ENCODE data around the gene ENPP5. TPM values are rescaled to one million over a fixed set of nuclear protein-coding genes. Genes with fewer than 3 reads are reported as not detected.

The ENPP5 gene
- total RNA-seq, result under 1 TPM; 0.21 to 0.66 TPM

- peak; percentile 93 for ATAC-seq
- no peaks in the 10 kb centered on the region for H3K9me3 Mint-ChIP-seq
- no peaks in the 10 kb centered on the region for H3K36me3 Mint-ChIP-seq
- DNase-seq (ENCODE audit: low spot score in 2 of 2), result peak; percentile 57 to 72
- no peak within 1 kb of the TSS for H3K27ac Mint-ChIP-seq
Measured at GRCh38 chr6:46170357-46171289, at the start of gene ENPP5. Gene ENPP5 (minus strand): TSS chr6:46170980. CDS start chr6:46168262, 2,718 bp downstream.

- Mint-ChIP-seq H3K9me3 (no peaks in the 10 kb centered on the region), H3K36me3 (no peaks in the 10 kb centered on the region), H3K27ac (no peak overlapping the region)
- ATAC-seq (no peak), DNase-seq (ENCODE audit: low spot score in 2 of 2) (no peak)
Measured at GRCh38 chr6:46219661-46220060, 48.9 kb upstream of the ENPP5 start.

- no peak overlapping the region for H3K27ac Mint-ChIP-seq
- H3K36me3 Mint-ChIP-seq, result no peaks in the 10 kb centered on the region
- no peaks in the 10 kb centered on the region for H3K9me3 Mint-ChIP-seq
- DNase-seq (ENCODE audit: low spot score in 2 of 2), result no peak
- no peak for ATAC-seq
Measured at GRCh38 chr6:46218457-46218856, 47.7 kb upstream of the ENPP5 start.

DNA sequence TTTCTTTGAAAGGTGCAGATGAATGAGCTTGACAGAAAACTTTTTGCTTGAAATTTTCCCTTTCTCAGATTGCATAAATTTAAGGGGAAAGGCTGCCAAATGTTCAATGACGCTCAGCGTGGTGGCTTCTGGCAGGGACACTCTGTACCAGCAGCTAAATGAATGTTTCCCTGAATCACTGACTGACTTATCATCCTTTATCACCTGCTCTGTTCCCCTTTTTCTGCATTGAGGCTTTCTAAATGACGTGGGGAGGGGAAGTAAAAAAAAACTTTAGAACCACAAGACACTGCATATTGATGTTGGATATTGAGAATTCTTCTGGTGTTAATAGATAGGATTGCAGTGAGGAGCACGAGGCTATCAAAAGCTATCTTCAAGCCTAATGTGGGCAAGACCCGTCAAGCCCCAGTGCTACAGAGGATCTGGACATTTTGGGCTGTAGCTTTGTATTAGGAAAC, 46.9 kb upstream of the ENPP5 start:
- peak; percentile 68 to 71 for ATAC-seq
- no peaks in the 10 kb centered on the region for H3K9me3 Mint-ChIP-seq
- no peak for DNase-seq (ENCODE audit: low spot score in 2 of 2)
- no peaks in the 10 kb centered on the region for H3K36me3 Mint-ChIP-seq
- no peak overlapping the region for H3K27ac Mint-ChIP-seq

DNA sequence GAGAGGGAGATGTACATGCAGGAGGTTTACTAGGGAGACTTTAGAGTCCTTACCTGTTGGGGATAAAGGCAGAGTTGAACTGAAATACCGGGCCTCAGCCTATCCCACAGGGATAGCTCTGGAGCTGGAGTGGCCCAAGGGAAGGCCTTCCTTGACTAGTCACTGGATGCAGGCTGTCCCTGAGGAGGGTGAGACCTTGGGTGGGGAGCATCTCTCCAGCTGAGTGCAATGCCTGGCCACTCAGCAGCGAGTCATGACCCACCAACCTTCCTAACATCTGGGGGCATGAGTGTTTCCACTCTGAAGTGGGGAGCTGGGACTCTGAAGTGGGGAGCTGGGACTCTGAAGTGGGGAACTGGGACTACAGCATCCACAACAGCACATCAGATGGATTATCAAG, 46.1 kb upstream of the ENPP5 start:
- no peak for DNase-seq (ENCODE audit: low spot score in 2 of 2)
- no peak for ATAC-seq
- no peaks in the 10 kb centered on the region for H3K9me3 Mint-ChIP-seq
- no peaks in the 10 kb centered on the region for H3K36me3 Mint-ChIP-seq
- H3K27ac Mint-ChIP-seq, result no peak overlapping the region

DNA sequence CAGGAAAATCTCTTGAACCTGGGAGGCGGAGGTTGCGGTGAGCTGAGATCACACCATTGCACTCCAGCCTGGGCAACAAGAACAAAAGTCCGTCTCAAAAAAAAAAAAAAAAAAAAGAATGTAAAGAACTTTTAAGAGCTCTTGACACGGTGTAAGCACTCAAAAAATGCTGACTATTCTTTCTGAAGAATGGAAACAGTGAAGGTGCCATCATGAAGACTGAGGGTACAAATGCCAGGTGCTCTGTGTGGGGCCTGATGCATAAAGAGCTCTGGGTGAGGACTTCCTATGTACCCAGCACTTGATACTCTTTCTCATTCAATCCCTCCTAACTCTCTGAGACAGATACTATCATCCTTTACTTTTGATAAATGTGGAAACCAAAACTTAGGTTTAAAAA, 45.0 kb upstream of the ENPP5 start:
- Mint-ChIP-seq H3K9me3 (no peaks in the 10 kb centered on the region), H3K36me3 (no peaks in the 10 kb centered on the region), H3K27ac (no peak overlapping the region)
- ATAC-seq, result no peak
- no peak for DNase-seq (ENCODE audit: low spot score in 2 of 2)

DNA sequence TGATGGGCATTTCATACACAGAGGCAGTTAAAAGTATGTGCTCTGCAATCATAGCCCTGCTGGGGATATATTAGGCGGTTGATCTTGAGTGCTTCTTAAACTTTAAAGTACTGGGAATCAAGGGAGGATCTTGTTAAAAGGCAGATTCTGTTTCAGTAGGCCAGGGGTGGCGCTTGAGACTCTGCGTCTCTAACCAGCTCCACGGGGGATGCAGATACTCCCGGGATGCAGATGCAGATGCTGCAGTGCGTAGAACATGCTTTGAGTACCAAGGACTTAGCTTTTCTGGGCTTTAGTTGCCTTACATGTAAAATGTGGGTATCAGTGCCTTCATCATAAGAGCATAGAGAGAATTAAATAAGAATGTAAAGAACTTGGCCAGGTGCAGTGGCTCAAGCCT, 44.4 kb upstream of the ENPP5 start:
- H3K27ac Mint-ChIP-seq, result no peak overlapping the region
- ATAC-seq, result no peak
- no peaks in the 10 kb centered on the region for H3K36me3 Mint-ChIP-seq
- H3K9me3 Mint-ChIP-seq, result no peaks in the 10 kb centered on the region
- no peak for DNase-seq (ENCODE audit: low spot score in 2 of 2)

- no peaks in the 10 kb centered on the region for H3K9me3 Mint-ChIP-seq
- no peaks in the 10 kb centered on the region for H3K36me3 Mint-ChIP-seq
- no peak for ATAC-seq
- no peak overlapping the region for H3K27ac Mint-ChIP-seq
- no peak for DNase-seq (ENCODE audit: low spot score in 2 of 2)
Measured at GRCh38 chr6:46211917-46212316, 41.1 kb upstream of the ENPP5 start.

DNA sequence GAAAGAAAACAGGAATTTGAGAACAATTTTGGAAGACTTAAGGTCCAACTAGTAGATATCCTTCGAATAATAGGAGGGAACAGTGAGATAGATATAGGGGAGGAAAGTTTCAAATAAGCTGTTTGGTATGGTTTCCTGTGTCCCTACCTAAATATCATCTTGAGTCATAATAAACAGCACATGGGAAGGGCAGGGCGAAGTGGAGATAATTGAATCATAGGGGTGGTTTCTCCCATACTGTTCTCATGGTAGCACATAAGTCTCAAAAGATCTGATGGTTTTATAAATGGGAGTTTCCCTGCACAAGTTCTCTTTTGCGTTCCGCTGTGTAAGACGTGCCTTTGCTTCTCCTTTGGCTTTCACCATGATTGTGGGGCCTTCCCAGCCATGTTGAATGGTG, 39.5 kb upstream of the ENPP5 start:
- ATAC-seq (peak in 1 of 2 donors; percentile 51), DNase-seq (ENCODE audit: low spot score in 2 of 2) (no peak)
- no peak overlapping the region for H3K27ac Mint-ChIP-seq
- H3K9me3 Mint-ChIP-seq, result no peaks in the 10 kb centered on the region
- H3K36me3 Mint-ChIP-seq, result no peaks in the 10 kb centered on the region

DNA sequence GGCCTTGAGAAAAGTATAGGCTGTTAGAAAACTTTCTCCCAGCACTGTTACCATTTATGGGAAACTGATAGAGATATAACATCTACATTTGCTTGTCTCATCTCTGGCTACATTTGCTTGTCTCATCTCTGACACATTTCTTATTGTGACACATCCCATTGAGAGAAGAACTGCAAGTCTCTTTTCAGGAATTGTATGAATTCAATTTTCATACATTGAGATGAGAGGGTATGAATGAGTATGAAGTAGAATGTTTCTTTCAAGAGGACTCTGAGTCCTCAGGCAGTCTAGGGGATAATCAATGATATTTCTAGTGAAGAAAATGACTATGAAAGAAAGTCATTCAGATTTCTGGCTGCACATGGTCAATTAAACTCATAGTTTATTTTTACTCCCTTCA, 37.5 kb upstream of the ENPP5 start:
- no peaks in the 10 kb centered on the region for H3K9me3 Mint-ChIP-seq
- DNase-seq (ENCODE audit: low spot score in 2 of 2), result no peak

DNA sequence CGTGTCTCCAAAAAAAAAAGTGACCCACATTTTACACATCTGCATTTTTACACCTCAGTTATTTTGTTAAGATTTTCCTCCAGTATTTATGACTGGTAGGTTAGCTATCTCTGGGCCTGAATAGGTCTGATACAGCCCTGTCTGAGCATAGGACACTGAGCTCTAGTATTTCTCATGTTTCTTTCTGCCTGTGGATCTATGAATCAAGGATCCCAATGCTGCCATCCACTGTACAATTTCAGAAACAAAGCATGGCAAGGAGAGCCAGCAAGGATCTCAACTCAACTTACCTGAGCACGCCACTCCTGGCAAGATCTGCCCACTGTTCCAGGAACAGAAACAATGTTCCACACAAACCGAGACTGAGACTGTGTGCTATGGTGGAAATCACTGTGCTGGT, 36.4 kb upstream of the ENPP5 start:
- no peak for ATAC-seq
- no peak for DNase-seq (ENCODE audit: low spot score in 2 of 2)

More for the DNA sequence above, 37.5 kb upstream of the ENPP5 start:
- ATAC-seq, result peak in 1 of 2 donors; percentile 35
- Mint-ChIP-seq H3K36me3 (no peaks in the 10 kb centered on the region), H3K27ac (no peak overlapping the region)

GRCh38 chr6:46204880-46205650, 34.3 kb upstream of the ENPP5 start:
- Mint-ChIP-seq H3K9me3 (peaks cover 0 to 6% of the 10 kb centered on the region in 2 donors), H3K36me3 (no peaks in the 10 kb centered on the region), H3K27ac (no peak overlapping the region)
- DNase-seq (ENCODE audit: low spot score in 2 of 2) (no peak), ATAC-seq (no peak)

More for the DNA sequence above, 36.4 kb upstream of the ENPP5 start:
- Mint-ChIP-seq H3K9me3 (peaks cover 0 to 6% of the 10 kb centered on the region in 2 donors), H3K27ac (no peak overlapping the region), H3K36me3 (no peaks in the 10 kb centered on the region)

DNA sequence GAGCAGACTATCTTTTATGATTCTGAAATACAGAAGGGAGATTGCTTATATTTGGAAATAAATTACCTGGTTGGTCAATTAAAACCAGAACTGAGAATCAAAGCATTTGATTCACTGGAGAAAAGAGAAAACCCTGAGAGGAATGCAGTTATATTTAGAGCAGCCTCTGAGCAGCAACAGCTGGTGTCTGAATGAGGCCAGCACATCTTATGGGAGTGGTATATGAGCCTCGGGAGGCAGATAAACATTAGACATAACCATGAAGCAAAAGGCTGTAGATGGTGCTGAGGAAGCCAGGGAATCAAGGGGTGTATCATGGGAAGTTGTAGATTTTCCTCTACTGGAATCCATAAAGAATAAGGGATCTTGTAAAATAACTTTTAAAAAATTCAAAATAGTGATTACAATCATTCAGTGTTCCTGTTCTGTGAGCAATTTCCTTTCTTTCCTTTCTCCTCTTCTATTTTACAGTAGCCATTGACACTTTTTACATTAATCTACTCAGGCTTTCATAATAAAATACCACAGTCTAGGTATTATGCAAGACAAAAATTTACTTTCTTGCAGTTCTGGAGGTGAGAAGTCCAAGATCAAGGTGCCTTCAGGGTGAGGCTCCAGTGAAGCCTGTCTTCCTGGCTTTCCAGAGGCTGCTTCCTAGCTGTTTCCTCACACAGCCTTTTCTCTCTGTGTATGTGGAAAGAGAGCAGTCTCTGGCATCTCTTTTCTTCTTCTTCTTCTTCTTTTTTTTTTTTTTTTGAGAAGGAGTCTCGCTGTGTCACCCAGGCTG, 32.8 kb upstream of the ENPP5 start:
- ATAC-seq (no peak), DNase-seq (ENCODE audit: low spot score in 2 of 2) (no peak)
- Mint-ChIP-seq H3K36me3 (no peaks in the 10 kb centered on the region), H3K9me3 (peaks cover 0 to 6% of the 10 kb centered on the region in 2 donors), H3K27ac (no peak overlapping the region)

GRCh38 chr6:46201702-46202101, 30.9 kb upstream of the ENPP5 start:
- DNase-seq (ENCODE audit: low spot score in 2 of 2) (no peak), ATAC-seq (no peak)
- Mint-ChIP-seq H3K27ac (no peak overlapping the region), H3K9me3 (peaks cover 0 to 6% of the 10 kb centered on the region in 2 donors), H3K36me3 (no peaks in the 10 kb centered on the region)

DNA sequence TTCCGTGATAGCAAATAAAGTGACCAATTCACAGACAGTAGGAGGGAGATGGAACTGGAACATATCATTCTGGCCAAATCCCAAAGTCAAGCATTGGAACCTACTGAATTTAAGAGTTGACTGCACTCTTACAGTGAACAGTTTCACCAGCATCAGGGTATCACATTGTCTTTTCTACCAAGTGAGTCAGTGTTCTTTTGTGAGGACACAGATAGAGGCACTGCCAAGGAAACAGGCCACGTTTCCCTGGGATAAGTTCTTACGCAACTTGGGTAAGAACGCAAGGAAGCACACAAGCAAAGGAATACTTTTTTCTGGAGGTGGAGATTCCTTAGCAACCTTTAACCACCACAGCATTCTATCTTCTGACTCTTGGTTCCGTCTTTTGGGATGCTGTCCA, 28.6 kb upstream of the ENPP5 start:
- DNase-seq (ENCODE audit: low spot score in 2 of 2) (no peak), ATAC-seq (no peak)
- peaks cover 0 to 6% of the 10 kb centered on the region in 2 donors for H3K9me3 Mint-ChIP-seq
- H3K27ac Mint-ChIP-seq, result no peak overlapping the region
- no peaks in the 10 kb centered on the region for H3K36me3 Mint-ChIP-seq

DNA sequence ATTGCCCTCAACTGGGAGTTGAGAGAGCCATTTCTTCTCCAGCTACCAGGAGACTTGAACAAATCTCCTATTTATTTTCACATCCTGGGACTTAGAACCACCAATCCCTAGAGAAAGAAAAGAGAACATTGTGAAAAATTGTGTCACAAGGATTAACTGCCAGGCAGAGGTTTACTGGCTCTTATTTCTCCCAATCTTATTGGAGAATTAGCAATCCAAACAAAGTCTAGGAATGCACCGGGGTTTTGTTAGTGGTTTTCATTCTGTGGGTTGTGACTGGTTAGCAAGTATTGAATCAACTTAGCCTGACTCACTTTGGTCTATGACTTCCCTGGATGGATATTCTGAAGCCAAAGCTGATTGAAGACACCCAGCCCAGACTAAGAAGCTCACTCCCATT, 21.2 kb upstream of the ENPP5 start:
- Mint-ChIP-seq H3K9me3 (no peaks in the 10 kb centered on the region), H3K36me3 (no peaks in the 10 kb centered on the region), H3K27ac (no peak overlapping the region)
- no peak for DNase-seq (ENCODE audit: low spot score in 2 of 2)
- ATAC-seq, result no peak

DNA sequence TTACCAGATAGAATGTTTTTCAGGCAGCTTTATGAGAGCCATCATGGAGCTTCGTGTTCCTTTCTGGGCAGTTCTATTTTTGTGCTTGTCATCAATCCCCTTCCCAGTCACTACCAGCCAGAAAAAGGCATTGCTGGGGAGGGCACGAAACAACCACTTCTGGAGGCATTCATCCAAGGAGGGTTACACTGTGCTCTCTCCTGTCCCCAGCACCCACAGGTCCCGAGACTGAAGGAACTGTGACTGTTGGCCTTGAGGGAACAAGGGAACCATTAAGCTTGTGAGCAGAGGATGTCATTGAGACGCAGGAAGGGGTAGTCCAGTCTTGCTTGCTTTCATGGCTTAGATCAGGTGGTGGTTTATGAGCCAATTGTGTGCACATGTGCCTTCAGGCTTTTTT, 20.1 kb upstream of the ENPP5 start:
- ATAC-seq, result no peak
- no peaks in the 10 kb centered on the region for H3K9me3 Mint-ChIP-seq
- H3K36me3 Mint-ChIP-seq, result no peaks in the 10 kb centered on the region
- H3K27ac Mint-ChIP-seq, result no peak overlapping the region
- no peak for DNase-seq (ENCODE audit: low spot score in 2 of 2)
